ENCODE data around the gene MEGF9.

- TF ChIP-seq CTCF (IDR thresholded peaks at IDR 0.05), result no peak
- TF ChIP-seq POLR2A (IDR thresholded peaks at IDR 0.05), result no peak
- TF ChIP-seq POLR2AphosphoS5 (IDR thresholded peaks at IDR 0.05), result no peak
- no peak for TF ChIP-seq EP300 (IDR thresholded peaks at IDR 0.05)
Measured at GRCh38 chr9:120611690-120612068, 102.6 kb downstream of the MEGF9 start.

Data from sigmoid colon (tissue), 4 donors.